Loucy (cell line): ENCODE data around the gene MEF2A.

Experiments used
- CTCF ChIP-seq: fragments of 200-600 bp; sonication (generic); conservative IDR thresholded peaks from 2 replicates; pipeline ENCODE4 v1.5.1; 2014; ENCODE audit warnings: mild to moderate bottlenecking, antibody characterized with exemption, low read length
- EZH2phosphoT487 ChIP-seq: fragments of 200-600 bp; IDR thresholded peaks from 2 replicates; pipeline ENCODE4 v1.6.1; 2018; ENCODE audit warnings: antibody characterized with exemption, mild to moderate bottlenecking, moderate library complexity, borderline replicate concordance

- no peak for TF ChIP-seq CTCF
- TF ChIP-seq EZH2phosphoT487, result no peak
Observed at GRCh38 chr15:99671926-99672635, 106.3 kb downstream of the MEF2A start.
